Stimulated activated CD4-positive, alpha-beta T cell treated with anti-CD3 and anti-CD28 coated beads, Interleukin-4, amount 100 ng/mL, for 48 hours (primary cell): Measurements from ENCODE around the gene C15orf39.
"Not testable (repeated sequence)": the region's sequence is repeated elsewhere in the genome, so short reads cannot be mapped to it uniquely, and the experiment has no call there.

ENCODE experiments used
- DNase-seq, 2 donors: peaks; one replicate each; pipeline ENCODE4 v3.0.0-alpha.2; 2020; ENCODE audit warnings: low read depth in 2 of 2

The C15orf39 gene

DNA sequence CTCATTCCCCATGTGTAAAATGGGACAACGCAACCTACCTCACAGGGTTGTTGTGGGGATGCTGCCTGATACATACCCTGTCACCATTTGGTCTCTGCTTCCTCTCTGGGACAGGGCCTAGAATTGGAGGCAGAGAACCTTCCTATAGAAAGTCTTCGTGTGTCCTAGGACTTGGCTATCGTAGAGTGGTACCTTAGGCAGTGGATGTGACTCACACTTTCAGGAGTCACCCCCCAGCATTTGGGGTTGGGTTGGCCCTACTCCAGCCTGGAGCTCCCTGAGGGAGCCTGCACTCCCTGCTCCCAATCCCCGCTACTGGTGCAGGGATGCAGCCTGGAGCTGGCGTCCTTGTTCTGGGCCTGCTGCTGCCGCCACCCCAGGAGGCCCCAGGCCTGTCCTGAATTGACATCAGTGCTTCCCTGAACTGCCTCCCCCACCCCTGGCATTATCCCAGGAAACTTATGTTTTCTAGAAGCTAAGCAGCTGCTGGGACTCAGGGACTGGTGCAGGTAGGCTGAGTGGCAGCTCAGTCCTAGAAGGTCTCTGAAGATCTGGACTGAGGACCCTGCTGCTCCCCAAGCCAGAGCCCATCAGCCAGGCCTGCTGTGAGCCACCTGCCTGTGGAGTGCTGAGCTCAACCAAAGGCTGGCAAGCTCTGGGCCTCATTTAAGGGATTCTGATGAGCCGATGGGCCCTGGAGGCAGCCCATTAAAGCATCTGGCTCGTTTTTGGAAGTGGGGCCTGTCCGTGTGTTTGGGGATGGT, 9.9 kb downstream of the C15orf39 start:
- DNase-seq = no peak

DNA sequence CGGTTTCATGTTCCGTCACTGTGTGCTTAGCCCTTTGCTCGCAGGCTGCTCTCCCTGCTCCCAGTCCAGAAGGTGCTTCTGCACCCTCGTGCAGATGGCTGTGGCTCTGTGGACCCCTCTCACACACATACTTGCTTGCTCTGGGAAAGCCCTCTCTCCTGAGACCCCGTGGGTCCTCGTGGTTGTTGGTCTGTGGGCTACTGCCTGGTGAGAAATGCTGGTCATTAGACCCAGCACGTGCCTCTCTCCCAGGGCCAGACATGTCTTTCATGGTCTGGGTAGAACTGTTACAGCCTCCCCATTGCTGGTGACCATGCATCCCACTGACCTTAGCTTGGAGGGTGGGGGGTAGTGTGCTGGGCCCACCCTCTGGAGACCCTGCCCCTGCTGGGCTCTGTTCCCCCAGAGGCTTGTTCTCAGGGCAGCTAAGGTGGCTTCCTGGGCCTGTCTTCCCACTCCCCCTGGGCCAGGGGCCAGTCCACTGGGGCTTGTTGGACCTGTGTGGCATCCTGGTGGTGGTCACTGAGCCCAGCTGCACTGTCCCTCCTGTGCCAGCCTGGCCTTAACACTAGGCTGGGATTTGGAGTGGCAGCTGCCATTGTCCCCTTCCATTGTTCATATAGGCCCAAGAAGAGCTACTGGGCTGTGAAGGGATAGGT, 10.6 kb downstream of the C15orf39 start:
- no peak for DNase-seq

DNA sequence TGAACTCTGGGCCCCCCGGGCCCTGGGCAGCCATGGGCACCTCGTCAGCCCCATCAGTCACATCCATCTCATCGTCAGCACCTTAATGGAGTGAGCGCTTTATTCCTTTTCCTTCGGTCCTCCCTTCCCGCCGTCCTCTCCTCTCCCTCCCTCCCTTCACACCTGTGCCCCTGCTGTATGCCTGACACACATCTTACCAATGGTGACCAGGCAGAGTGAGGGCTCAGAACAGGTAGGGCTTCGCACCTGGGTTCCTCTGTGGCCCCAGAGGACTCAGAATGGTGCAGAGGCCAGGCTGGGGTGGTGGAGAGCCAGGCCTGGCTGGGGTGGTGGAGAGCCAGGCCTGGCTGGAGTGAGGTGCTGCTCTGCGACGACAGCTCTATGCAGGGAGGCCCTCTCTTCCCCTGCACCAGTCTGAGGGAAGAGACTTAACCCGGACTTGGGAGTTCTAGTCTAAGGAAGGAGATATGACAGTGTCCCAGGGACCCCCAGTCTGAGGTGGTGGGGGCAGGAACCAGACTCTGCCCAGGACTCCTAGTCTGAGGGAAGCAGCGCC, 11.6 kb downstream of the C15orf39 start:
- DNase-seq = no peak

DNA sequence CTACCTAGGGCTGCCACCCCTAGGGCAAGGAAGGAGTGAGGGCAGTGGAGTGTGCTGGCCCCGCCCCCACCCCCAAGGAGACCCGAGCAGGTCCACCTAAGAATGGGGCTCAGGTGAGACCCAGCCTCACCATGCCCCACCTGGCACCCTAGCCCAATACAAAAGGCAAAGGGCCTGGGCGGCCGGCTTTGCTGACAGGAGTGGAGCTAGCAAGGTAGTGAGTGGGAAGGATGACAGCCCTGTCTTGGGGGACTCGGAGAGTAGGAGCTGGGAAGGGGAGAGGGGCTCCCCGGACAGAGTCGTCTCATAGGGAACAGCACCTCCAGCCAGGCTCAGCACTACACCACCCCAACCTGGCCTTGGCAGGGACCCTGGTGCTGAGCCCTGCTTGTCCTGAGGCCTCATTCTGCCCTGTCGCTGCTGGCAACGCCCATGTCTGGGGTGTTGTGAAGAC, 12.1 kb downstream of the C15orf39 start:
- no peak for DNase-seq

DNA sequence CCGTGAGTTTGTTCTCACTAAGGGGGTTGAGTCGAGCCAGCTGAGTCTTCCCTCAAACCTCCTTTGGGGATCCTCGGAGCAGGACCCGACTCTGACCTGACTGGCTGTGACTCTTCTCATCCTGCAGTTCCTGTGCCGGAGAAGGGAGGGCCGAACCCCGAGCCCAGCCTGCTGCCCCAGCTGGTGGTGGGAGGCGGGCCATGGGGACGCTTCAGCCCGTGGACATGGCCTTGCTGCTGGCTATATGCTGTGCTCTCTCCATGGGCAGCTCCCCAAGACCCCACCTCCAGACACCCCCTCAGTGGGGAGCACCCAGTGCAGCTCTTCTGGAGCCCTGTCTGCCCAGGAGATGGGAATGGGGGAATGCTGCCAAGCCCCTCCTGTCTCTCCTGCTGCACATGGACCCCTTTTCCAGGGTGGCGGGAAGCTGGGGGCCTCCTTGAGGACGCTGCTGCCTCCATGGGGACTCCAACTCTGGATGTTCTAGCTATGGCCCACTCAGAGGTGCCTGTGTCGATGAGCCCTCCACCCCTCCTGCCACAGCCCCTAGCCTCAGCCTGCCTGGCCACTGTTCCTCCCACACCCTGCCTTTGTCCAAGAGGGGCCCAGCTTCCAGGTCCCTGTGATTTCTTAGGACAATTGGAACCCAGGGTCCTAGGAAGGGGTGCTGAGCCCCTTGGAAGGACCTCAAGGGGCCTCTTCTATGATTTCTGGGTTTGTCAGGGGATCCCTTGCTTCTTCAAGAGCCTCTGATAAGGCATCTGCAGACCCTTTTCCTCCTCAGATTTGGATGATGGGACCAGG, 12.8 kb downstream of the C15orf39 start:
- DNase-seq = no peak

DNA sequence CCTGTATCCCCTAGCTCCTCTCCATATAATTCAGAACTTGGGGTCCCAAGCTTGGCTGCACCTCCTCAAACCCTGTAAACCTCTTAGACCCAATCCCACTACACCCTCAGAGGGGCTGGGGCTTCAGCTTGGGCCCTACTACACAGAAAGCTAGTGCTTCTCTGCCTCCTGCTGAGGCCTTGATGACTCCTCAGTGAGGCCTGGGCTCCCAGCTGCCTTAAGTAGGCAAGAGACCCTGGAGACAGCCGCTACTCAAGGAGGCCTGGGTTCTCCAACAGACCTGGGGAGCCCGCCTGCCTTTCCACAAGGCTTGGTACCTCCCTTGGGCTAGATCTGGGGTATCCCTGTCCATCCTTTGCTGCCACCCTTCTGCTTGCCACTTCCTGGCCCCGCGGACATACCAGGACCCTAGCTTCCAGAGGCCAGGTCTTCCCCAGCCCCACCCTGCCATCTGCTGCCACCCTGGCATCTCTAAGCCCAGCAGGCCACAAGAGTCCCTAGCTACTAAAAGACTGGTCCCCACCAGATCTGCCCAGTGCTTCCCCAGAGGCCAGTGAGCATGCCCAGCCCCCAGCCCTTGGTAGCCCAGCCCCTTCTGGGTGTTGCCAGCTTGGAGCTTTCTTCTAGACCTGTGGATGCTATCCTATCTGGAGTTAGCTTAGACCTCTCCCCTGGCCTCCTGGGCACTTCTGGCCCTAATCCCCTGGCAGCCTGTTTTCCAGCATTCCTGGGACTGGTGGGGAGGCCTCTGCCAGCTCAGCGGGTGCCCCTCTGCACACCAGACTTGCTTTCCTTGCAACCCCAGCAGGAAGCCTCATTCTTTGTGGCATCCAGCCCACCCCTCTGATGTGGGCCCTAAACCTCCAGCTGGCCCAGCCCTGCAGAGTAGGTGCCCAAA, 13.7 kb downstream of the C15orf39 start:
- no peak for DNase-seq

DNA sequence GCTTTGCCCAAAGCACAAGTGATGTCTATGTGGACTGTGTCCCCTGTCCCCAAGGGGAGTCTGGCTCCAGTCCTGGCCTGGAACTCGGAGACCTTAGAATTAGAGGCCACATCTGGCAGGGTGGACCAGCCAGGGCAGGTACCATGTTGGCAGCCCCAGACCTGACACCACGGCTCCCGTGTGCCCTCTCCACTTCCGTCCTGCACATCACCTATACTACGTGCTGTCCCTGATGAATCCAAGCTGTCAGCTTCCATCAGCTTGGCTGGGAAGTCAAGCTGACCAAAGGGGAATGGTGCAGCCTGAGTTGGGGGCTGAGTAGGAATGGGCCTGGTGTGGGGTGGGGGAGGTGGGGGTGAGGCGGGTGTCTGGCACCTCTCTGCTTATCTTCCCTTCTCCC, 15.3 kb downstream of the C15orf39 start:
- no peak for DNase-seq

DNA sequence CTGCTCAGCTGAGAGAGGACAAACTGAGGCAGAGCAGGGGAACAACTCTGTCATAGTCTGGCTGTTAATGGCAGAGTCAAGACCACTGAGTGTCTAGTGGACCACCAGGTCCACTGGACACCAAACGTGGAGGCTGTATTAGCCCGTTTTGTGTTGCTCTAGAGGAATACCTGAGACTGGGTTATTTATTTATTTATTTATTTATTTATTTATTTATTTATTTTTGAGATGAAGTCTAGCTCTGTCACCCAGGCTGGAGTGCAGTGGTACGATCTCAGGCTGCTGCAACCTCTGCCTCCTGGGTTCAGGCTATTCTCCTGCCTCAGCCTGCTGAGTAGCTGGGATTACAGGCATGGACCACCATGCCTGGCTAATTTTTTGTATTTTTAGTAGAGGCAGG, 15.9 kb downstream of the C15orf39 start:
- DNase-seq = not testable (repeated sequence)

DNA sequence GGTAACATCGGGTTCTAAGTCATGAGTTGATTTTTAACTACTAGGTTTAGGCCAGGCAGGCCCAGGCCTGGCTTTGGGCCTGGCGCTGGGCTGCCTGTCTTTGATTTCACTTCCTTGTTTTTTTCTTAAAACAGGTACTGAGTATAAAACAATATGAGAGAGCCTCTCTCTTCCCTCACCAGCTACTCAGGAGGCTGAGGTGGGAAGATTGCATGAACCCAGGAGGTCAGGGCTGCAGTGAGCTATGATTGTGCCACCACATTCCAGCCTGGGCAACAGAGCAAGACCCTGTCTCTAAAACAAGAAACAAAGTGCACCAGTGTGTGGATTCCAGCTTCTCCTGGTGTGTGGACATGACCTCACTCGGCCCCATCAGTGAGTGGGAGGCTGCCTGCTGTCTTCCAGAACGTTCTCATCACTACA, 17.8 kb downstream of the C15orf39 start:
- DNase-seq = not testable (repeated sequence)

DNA sequence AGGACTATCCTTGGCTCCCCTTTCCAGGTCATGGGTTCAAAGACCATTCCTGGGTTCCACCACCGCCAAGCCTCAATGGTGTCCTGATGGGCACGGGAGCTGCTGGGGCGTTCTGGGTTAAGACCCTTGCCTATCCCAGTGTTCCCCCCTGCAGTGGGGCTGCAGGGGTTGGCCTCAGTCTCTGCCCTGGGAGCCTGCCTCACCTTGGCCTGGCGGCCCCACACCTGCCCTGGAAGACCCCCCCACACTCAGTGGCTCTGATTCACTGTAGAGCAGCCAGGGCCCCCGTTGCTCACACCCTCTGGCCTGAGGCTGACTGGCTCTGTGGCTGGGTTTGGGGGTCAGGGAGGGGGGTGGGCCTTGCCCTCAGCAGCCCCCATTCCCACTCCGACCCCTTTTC, 22.0 kb downstream of the C15orf39 start:
- no peak for DNase-seq

DNA sequence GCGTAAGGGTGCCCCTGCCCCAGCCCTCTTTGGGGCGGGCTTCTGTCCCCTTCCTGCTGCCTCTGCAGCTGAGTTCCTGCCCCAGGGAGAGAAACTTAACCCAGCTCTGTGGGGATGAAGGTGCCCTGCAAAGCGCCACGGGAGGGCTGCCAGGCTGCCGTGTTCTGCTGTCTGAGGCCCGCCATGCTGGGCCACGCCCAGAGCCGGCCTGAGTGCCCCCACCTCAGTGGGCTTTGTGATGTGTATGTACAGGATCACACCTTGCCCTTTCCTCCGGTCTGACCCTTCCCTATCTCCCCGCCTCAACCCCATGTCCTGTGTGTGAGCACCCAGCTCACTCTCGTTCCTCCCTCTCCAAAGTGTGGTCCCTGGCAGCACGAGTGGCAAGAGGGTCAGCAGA, 22.6 kb downstream of the C15orf39 start:
- DNase-seq = no peak

DNA sequence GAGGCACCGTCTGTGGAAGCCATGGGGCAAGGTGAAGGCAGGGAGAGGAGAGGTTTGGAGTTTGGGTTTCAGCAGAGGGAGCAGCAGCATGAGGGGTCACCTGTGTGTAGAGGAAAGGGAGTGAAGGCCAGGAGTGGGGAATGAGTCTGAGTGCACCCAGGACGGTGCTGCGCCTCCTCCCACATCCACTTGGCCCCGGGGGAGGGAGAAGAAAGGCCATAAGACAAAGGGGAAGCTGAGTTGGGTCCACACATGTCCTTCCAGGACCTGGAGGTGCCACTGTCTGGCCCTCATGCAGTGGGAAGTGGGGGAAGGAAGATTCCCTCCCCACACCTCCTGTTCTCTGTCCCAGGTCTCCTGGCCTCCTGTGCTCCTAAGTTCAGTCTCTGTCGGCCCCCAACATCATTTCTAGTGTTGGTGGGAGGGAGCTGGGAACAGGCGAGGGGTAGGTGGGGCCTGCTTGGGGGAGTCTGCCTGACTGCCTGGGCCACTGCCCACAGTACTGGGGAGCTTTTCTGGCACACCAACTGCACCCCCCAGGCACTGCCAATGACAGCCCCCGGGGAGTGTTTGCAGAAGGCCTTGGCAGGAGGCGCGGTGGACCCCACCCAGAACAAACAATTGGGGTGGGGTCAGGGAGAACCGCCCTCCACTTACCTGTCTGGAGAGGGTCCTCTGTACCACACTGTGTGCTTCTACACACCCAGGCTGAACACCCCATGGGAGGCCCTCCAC, 23.6 kb downstream of the C15orf39 start:
- not testable (repeated sequence) for DNase-seq

DNA sequence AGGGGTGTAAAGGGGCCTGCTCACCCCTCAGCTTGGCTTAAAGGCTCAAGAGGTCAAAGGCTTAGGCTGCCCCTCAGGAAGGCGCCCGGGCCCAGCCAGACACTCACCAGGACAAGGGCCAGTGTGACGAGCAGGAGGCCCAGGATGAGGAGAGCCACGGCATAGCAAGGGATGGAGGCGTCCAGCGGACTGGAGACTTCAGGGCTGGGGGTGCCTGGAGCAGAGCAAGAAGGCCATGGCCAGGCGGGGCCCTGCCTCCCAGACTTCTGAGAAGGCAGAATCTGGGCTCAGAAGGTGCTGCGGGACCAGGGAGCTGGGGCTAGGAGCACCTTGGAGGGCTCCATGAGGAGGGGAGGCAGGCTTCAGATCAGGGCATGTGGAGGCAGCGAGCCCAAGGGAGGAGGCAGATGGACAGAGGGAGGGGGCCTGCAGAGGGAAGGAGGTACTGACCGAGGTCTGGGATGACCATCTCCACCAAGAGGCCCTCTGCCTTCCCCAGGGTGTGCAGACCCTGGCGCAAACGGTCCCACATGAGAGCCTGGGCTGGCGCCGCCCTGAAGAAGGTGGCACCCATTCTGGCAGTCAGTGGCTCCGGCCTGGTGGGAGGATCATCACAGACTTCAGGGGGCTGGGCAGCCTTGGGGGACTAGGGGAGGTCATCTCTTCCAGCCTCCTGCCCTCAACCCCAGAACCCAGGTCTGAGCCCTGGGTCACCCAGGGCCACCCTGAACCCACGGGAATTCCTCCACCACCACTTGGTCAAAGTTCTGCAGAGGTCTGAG, 24.5 kb downstream of the C15orf39 start:
- no peak for DNase-seq

DNA sequence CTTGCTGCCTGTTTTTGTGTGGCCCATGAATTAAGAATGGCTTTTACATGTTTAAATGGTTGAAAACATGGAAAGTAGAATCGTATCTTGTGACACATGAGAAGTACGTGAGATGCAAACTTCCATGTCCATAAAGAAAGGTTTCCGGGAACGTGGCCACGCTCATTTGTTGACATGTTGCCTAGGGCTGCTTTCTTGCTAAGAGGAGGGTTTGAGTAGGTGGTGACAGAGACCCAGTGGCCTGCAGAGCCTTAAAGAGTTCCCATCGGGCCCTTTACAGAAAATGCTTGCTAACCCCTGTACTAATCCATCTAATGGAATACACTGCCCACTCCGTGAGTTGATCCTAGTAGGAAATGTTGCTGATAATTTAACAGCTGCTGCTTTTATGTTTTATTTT, 25.4 kb downstream of the C15orf39 start:
- not testable (repeated sequence) for DNase-seq

DNA sequence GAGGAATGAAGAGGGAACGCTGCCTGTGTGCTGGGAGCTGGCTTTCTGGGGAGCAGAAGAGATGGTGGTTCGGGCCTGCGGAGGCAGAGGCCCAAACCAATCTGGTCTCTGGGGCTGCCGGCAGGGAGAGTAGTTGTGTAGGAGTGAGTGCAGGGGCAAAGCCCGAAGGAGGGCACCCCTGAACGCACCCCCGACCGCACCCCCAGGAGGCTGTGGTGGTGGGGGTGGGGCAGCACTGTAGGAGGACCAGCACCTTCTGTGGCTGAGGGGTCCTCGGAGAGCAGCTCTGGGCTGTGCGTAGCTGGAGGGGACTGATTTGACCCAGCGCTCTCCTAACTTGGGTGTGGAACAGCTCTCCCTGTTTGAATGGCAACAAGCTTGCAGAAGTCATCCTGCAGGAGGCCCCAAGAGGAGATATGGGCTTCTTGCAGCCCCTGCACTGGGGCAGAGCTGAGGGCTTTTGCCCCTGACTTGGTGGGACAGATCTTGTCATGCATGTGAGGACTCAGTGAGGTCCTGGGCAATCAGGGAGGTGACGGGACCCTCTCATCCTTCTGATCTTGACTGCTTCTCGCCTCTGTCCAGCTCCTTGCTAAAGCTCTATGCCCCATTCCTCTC, 26.1 kb downstream of the C15orf39 start:
- DNase-seq = no peak

DNA sequence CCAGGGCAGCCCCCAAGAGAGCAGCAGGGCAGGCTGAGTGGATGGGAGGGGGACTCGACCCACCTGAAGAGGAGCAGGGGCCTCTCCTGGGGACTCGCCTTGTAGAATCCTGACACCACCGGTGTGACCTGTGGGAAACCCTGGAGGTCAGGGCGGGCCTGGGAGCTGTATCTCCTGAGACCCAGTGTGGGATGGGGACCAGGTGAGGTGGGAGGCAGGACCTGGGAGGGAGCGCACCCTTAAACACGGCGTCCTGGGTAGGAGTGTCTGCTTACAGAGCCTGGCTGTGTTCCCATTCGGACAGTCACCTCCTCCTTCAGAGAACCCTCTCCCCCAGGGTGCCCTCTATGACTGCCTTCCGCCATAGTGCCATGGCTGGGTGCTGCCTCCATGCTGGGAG, 27.1 kb downstream of the C15orf39 start:
- DNase-seq = no peak

DNA sequence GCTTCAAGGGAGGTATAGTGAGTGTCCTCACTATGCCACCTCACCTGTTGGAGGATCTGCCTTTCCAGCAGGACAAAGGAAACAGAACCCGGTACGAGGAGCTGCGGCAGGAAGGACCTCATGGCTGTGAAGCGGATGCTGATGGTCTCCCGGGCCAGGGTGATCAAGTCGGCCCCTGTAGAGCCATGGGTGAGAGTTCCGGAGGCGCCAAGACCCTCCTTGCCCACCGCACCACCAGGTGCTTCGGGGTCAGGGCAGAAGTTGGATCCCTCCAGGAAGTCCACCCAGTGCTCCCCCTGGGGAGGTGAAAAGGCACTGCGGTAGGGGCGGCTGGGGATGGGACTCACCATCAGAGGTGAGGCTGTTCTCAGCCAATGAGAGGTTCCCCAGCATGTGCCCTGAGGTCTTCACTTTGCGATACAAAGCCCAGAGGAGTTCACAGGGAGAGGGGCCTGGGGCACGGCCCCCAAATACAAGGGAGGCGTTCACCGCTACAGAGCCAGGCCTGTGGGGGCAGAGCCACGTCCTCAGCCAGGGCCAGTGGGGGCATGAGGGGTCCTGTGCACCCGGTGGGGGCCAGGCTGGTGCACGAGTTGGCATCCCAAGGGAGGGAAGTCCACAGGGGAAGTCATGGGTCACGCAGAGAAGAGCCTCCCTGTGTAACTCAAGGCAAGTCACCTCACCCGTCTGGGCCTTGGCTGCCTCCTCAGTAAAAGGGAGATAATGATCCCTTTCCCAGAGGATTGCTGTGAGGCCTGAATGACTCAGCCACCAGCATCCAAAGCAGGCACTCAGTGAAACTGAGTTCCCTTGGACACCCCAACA, 27.7 kb downstream of the C15orf39 start:
- DNase-seq = no peak

DNA sequence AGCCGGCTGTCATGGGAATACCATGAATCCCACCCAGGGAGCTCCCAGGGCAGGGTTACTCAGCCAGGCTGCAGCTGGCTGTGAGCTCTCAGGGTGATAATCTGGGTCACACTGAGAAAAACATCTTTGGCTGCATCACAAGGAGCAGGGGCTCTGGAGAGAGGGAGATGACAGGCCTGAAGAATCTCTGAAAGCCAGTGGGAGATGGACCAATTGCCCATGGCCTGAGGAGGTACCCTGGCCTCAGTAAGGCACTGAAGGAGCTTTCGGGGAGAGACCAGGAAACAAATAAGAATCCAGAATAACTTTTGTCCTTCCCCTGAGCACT, 28.3 kb downstream of the C15orf39 start:
- DNase-seq = no peak
